Lung (tissue), 12 donors: ENCODE measurements around the gene TTLL5. TPM values are rescaled to one million over a fixed set of nuclear protein-coding genes. Genes with fewer than 3 reads are reported as not detected.

ENCODE experiments used
- ATAC-seq: fragments of 200-7000 bp; cut with Tn5 transposase; one replicate; pipeline ENCODE4 v1.9.1; 2020; ENCODE audit warnings: moderate number of reproducible peaks; ENCODE audit not compliant: insufficient read depth, low FRiP score
- DNase-seq, 3 donors: peaks; one replicate each; pipeline ENCODE4 v3.0.0-alpha.2; 2013 to 2017
- H3K27ac ChIP-seq, 2 donors: one replicate each; pipeline ENCODE4 v1.5.1; 2013; ENCODE audit warnings: mild to moderate bottlenecking in 2 of 2, moderate library complexity in 2 of 2, control low read depth in 1 of 2, inconsistent platforms in 1 of 2, low read depth in 1 of 2, low read length in 1 of 2
- H3K27me3 ChIP-seq, 3 donors: one replicate each; pipeline ENCODE4 v1.5.1; 2013; ENCODE audit warnings: low read length in 2 of 3; ENCODE audit not compliant: control insufficient read depth in 3 of 3, insufficient read depth in 3 of 3
- H3K36me3 ChIP-seq, 4 donors: one replicate each; pipeline ENCODE4 v1.5.1; 2013; ENCODE audit warnings: low read length in 4 of 4, mild to moderate bottlenecking in 1 of 4, moderate library complexity in 1 of 4; ENCODE audit not compliant: control insufficient read depth in 4 of 4, insufficient read depth in 4 of 4
- H3K4me1 ChIP-seq, 5 donors: one replicate each; pipeline ENCODE4 v1.5.1; 2013; ENCODE audit warnings: low read length in 5 of 5, mild to moderate bottlenecking in 2 of 5, moderate library complexity in 1 of 5; ENCODE audit not compliant: control insufficient read depth in 5 of 5, insufficient read depth in 5 of 5
- H3K4me3 ChIP-seq: one replicate; pipeline ENCODE4 v1.5.1; 2013; ENCODE audit warnings: mild to moderate bottlenecking, control low read depth, moderate library complexity
- H3K9ac ChIP-seq, 2 donors: one replicate each; pipeline ENCODE4 v1.5.1; 2013; ENCODE audit warnings: low read length in 2 of 2, control low read depth in 1 of 2; ENCODE audit not compliant: insufficient read depth in 1 of 2
- H3K9me3 ChIP-seq, 4 donors: one replicate each; pipeline ENCODE4 v1.5.1; 2013; ENCODE audit warnings: low read length in 3 of 4, mild to moderate bottlenecking in 1 of 4, moderate library complexity in 1 of 4; ENCODE audit not compliant: control insufficient read depth in 4 of 4, insufficient read depth in 3 of 4
- WGBS, 2 donors: extraction: QIAGEN DNeasy Blood & Tissue Kit; methylation state at CpG; one replicate each; pipeline ENCODE4 v1.1.7; 2013; 5-methylcytosine and 5-hydroxymethylcytosine counted together
- polyA plus RNA-seq, 2 donors: library from polyadenylated mRNA; stranded (reverse); fragments of 200-250 nt; gene quantifications; one replicate each; pipeline ENCODE4 v1.2.1, GENCODE V29; 2013
- total RNA-seq, 2 donors: library from RNA; depleted of rRNA in 1 of 2; stranded (reverse); fragments of >200 nt in 1 of 2; gene quantifications; one replicate each; pipeline ENCODE4 v1.2.1, GENCODE V29; 2014 to 2021
- TF ChIP-seq, protein P1 (sequence below): IDR thresholded peaks from 2 replicates; pipeline ENCODE4 v1.5.1; 2012; ENCODE audit warnings: mild to moderate bottlenecking; ENCODE audit errors: control extremely low read depth, extremely low read depth
- donor health status: control.
- donor health status: control.
- donor health status: Bipolar disorder and iron deficiency.
- donor health status: healthy.
- donor health status: DM: yes; HTN: yes; CAD: no.

The TTLL5 gene
- total and polyA plus RNA-seq, 4 donors: 10.3 to 58.6 (median 28.8) TPM

DNA sequence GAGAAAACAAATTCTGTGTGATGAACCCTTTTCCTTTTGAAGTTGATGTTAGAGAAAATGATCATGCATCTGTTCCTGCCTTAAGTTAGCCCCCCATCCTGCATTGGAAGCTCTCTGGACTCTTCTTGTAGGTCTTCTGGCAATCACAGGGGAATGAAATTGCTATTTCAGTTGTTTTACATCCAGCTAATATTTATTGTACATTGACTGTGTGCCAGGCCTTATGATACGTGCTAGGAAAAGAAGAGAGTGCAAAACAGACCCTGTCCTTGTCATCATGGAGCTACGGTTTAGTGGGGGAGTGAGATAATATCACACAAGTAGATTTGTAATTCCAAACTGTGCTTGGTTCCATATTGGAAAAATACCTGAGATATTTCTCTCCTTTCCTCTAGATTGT, 202.2 kb downstream of the TTLL5 start:
- WGBS, 2 donors: 91 to 95% methylated on average over 2 of the region's 2 CpGs
- TF ChIP-seq, protein P1, sequence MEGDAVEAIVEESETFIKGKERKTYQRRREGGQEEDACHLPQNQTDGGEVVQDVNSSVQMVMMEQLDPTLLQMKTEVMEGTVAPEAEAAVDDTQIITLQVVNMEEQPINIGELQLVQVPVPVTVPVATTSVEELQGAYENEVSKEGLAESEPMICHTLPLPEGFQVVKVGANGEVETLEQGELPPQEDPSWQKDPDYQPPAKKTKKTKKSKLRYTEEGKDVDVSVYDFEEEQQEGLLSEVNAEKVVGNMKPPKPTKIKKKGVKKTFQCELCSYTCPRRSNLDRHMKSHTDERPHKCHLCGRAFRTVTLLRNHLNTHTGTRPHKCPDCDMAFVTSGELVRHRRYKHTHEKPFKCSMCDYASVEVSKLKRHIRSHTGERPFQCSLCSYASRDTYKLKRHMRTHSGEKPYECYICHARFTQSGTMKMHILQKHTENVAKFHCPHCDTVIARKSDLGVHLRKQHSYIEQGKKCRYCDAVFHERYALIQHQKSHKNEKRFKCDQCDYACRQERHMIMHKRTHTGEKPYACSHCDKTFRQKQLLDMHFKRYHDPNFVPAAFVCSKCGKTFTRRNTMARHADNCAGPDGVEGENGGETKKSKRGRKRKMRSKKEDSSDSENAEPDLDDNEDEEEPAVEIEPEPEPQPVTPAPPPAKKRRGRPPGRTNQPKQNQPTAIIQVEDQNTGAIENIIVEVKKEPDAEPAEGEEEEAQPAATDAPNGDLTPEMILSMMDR: no peak
- Histone ChIP-seq H3K36me3 (peaks cover 0 to 2% (median under 1%) of the 10 kb centered on the region in 4 donors), H3K27me3 (no peaks in the 10 kb centered on the region), H3K4me1 (peaks cover 0 to 75% (median 50%) of the 10 kb centered on the region in 5 donors), H3K27ac (no peak overlapping the region), H3K9me3 (no peaks in the 10 kb centered on the region), H3K4me3 (no peak overlapping the region), H3K9ac (no peak overlapping the region)
- DNase-seq: peak in 2 of 3 donors; percentile 75 to 85
- ATAC-seq: no peak

DNA sequence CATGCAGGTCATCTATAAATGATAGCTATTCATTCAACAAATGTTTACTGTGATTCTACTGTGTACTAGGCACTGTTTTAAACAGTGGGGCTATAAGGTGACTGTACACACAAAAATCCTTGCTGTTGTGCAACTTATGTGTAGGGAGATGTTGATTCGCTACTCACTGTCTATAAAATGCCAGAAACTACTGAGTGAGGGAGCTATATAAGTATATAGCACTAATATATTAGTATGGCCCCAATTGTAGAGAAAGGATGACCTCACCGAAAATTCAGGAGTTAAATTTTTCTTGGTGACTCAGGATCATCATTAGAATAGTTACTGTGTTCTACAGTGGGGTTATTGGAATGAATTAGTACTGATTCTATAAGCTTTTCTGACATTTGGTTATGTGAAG, 203.3 kb downstream of the TTLL5 start:
- DNase-seq (no peak), ATAC-seq (no peak)
- Histone ChIP-seq H3K36me3 (peaks cover 0 to 2% (median under 1%) of the 10 kb centered on the region in 4 donors), H3K4me3 (no peak overlapping the region), H3K9ac (no peak overlapping the region), H3K4me1 (peaks cover 0 to 76% (median 52%) of the 10 kb centered on the region in 5 donors), H3K9me3 (no peaks in the 10 kb centered on the region), H3K27ac (no peak overlapping the region), H3K27me3 (no peaks in the 10 kb centered on the region)
- WGBS, 2 donors: 95 to 96% methylated on average over 2 of the region's 2 CpGs
- TF ChIP-seq, protein P1: no peak

DNA sequence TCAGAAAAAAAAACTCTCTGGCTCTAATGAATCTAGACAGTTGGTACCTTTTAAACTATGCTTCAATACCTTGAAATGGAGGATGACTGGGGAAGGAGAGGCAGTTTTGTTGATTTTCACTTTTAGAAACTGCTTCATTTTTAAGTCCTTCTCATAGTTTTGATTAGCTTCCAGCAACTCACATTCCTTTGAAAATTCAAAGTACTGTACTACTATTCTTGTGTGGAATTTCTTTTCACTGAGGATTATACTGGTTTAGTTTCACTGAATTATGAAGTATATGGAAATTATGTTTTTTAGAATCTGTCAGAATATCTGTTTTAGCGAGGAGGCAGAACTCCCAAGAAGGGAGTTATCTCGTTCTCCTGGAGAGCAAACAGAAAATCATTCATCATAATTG, 204.5 kb downstream of the TTLL5 start:
- H3K9me3 ChIP-seq: no peaks in the 10 kb centered on the region
- DNase-seq: peak in 1 of 3 donors; percentile 57
- H3K27ac ChIP-seq: no peak overlapping the region
- no peak for ATAC-seq
- no peak overlapping the region for H3K9ac ChIP-seq
- no peaks in the 10 kb centered on the region for H3K27me3 ChIP-seq
- TF ChIP-seq, protein P1: no peak
- H3K36me3 ChIP-seq: peaks cover 0 to 2% (median under 1%) of the 10 kb centered on the region in 4 donors
- 64 to 81% methylated on average over 2 of the region's 2 CpGs for WGBS, 2 donors
- H3K4me1 ChIP-seq: peaks cover 0 to 66% (median 44%) of the 10 kb centered on the region in 5 donors
- H3K4me3 ChIP-seq: no peak overlapping the region

- TF ChIP-seq, protein P1: no peak
- peaks cover 0 to 72% (median 41%) of the 10 kb centered on the region in 5 donors for H3K4me1 ChIP-seq
Observed at GRCh38 chr14:75866970-75867369, 205.9 kb downstream of the TTLL5 start.

More at GRCh38 chr14:75866970-75867369, 205.9 kb downstream of the TTLL5 start:
- peak in 2 of 3 donors; percentile 56 to 66 for DNase-seq
- 97 to 98% methylated on average over 1 of the region's 1 CpG for WGBS, 2 donors
- Histone ChIP-seq H3K9me3 (no peaks in the 10 kb centered on the region), H3K9ac (no peak overlapping the region), H3K27me3 (no peaks in the 10 kb centered on the region), H3K36me3 (peaks cover 0 to 2% (median under 1%) of the 10 kb centered on the region in 4 donors), H3K4me3 (no peak overlapping the region), H3K27ac (peak overlapping the region in 1 of 2 donors; percentile 21)
- no peak for ATAC-seq
